Thyroid gland (tissue), 4 donors: ENCODE data around the gene CHDH. TPM values are rescaled to one million over a fixed set of nuclear protein-coding genes. Genes with fewer than 3 reads are reported as not detected.

Source experiments
- DNase-seq, 2 donors: peaks; one replicate each; pipeline ENCODE4 v3.0.0-alpha.2; 2019
- H3K27ac ChIP-seq, 3 donors: fragments of 200-600 bp; sonication (generic); 1 replicate in 2 of 3; 2 replicates in 1 of 3; pipeline ENCODE4 v1.5.1; 2016 to 2019; ENCODE audit warnings: mild to moderate bottlenecking in 1 of 3, moderate library complexity in 1 of 3
- H3K27me3 ChIP-seq: fragments of 200-600 bp; sonication (generic); one replicate; pipeline ENCODE4 v1.5.1; 2019
- H3K36me3 ChIP-seq, 2 donors: fragments of 200-600 bp; sonication (generic); one replicate each; pipeline ENCODE4 v1.5.1; 2016 to 2019
- H3K4me1 ChIP-seq, 2 donors: fragments of 200-600 bp; sonication (generic); one replicate each; pipeline ENCODE4 v1.5.1; 2017 to 2019
- H3K4me3 ChIP-seq, 3 donors: fragments of 200-600 bp; sonication (generic); replicated peaks in 1 of 3; 1 replicate in 2 of 3; 2 replicates in 1 of 3; pipeline ENCODE4 v1.5.1; 2016; ENCODE audit warnings: mild to moderate bottlenecking in 1 of 3
- H3K9me3 ChIP-seq: fragments of 200-600 bp; sonication (generic); one replicate; pipeline ENCODE4 v1.5.1; 2017
- CTCF ChIP-seq, 6 experiments: fragments of 200-600 bp in 3 of 6; fragments of 450-650 bp in 3 of 6; sonication (generic) in 3 of 6; IDR thresholded peaks; one replicate each; pipeline ENCODE4 v1.5.1; 2016 to 2019; ENCODE audit warnings: antibody characterized with exemption in 6 of 6, mild to moderate bottlenecking in 2 of 6, inconsistent platforms in 1 of 6, moderate library complexity in 1 of 6
- POLR2A ChIP-seq, 2 donors: fragments of 450-650 bp; IDR thresholded peaks; one replicate each; pipeline ENCODE4 v1.6.1; 2017; ENCODE audit warnings: antibody characterized with exemption in 2 of 2, mild to moderate bottlenecking in 2 of 2, moderate library complexity in 1 of 2
- WGBS, 2 donors: methylation state at CpG; one replicate each; pipeline ENCODE4 v1.1.5; 2017; 5-methylcytosine and 5-hydroxymethylcytosine counted together
- intact Hi-C: fragments of 100-400 bp; cut with DNase I; formaldehyde crosslinking; loops from one replicate; pipeline ENCODE4 v1.15.1; 2023
- total RNA-seq, 4 donors: library from RNA; depleted of rRNA; stranded (reverse); fragments of >200 nt; gene quantifications; one replicate each; pipeline ENCODE4 v1.2.3, GENCODE V29; 2016

The CHDH gene
- total RNA-seq, 4 donors from 2014 or later = 4.7 to 26.9 (median 11.1) TPM

GRCh38 chr3:53888232-53888631 is 42.0 kb upstream of the CHDH start:
- H3K36me3 ChIP-seq = peaks cover 12 to 25% of the 10 kb centered on the region in 2 donors
- 96% methylated on average over 1 of the region's 1 CpG for WGBS, 2 donors
- TF ChIP-seq POLR2A (IDR thresholded peaks at IDR 0.05) = no peak
- no peak for TF ChIP-seq CTCF (IDR thresholded peaks at IDR 0.05)
- H3K9me3 ChIP-seq = no peaks in the 10 kb centered on the region
- H3K27me3 ChIP-seq = no peaks in the 10 kb centered on the region
- H3K4me1 ChIP-seq = peaks cover 21 to 33% of the 10 kb centered on the region in 2 donors
- H3K27ac ChIP-seq = no peak overlapping the region
- no peak for DNase-seq
- intact Hi-C loops = no loop called here
- no peak overlapping the region for H3K4me3 ChIP-seq

- peaks cover 12 to 25% of the 10 kb centered on the region in 2 donors for H3K36me3 ChIP-seq
- TF ChIP-seq POLR2A (IDR thresholded peaks at IDR 0.05) (no peak), CTCF (IDR thresholded peaks at IDR 0.05) (no peak)
- no peaks in the 10 kb centered on the region for H3K9me3 ChIP-seq
- peaks cover 19 to 30% of the 10 kb centered on the region in 2 donors for H3K4me1 ChIP-seq
- H3K27me3 ChIP-seq = no peaks in the 10 kb centered on the region
- H3K27ac ChIP-seq = no peak overlapping the region
- intact Hi-C loops = no loop called here
- DNase-seq = no peak
- H3K4me3 ChIP-seq = no peak overlapping the region
Measured at GRCh38 chr3:53887446-53887845, 41.2 kb upstream of the CHDH start.

GRCh38 chr3:53885239-53885638 is 39.0 kb upstream of the CHDH start:
- Histone ChIP-seq H3K9me3 (no peaks in the 10 kb centered on the region), H3K27me3 (no peaks in the 10 kb centered on the region), H3K36me3 (peaks cover 12 to 25% of the 10 kb centered on the region in 2 donors), H3K27ac (no peak overlapping the region), H3K4me3 (no peak overlapping the region), H3K4me1 (peaks cover 20 to 27% of the 10 kb centered on the region in 2 donors)
- intact Hi-C loops = no loop called here
- DNase-seq = no peak
- 94 to 95% methylated on average over 3 of the region's 3 CpGs for WGBS, 2 donors
- no peak for TF ChIP-seq CTCF (IDR thresholded peaks at IDR 0.05)
- TF ChIP-seq POLR2A (IDR thresholded peaks at IDR 0.05) = no peak

- TF ChIP-seq POLR2A (IDR thresholded peaks at IDR 0.05) (no peak), CTCF (IDR thresholded peaks at IDR 0.05) (no peak)
- H3K27ac ChIP-seq = no peak overlapping the region
- H3K9me3 ChIP-seq = no peaks in the 10 kb centered on the region
- intact Hi-C loops = no loop called here
- H3K4me3 ChIP-seq = no peak overlapping the region
- H3K36me3 ChIP-seq = peaks cover 12 to 28% of the 10 kb centered on the region in 2 donors
- DNase-seq = peak in 1 of 2 donors; percentile 4
- no peaks in the 10 kb centered on the region for H3K27me3 ChIP-seq
- H3K4me1 ChIP-seq = peaks cover 16 to 21% of the 10 kb centered on the region in 2 donors
- 76% methylated on average over 11 of the region's 11 CpGs for WGBS, 2 donors
Measured at GRCh38 chr3:53884623-53885022, 38.4 kb upstream of the CHDH start.

GRCh38 chr3:53883008-53883407 is 36.8 kb upstream of the CHDH start:
- peaks cover 8 to 12% of the 10 kb centered on the region in 2 donors for H3K4me1 ChIP-seq
- H3K27ac ChIP-seq = no peak overlapping the region
- WGBS, 2 donors = 93 to 96% methylated on average over 4 of the region's 4 CpGs
- H3K36me3 ChIP-seq = peaks cover 17 to 40% of the 10 kb centered on the region in 2 donors
- DNase-seq = no peak
- H3K27me3 ChIP-seq = no peaks in the 10 kb centered on the region
- no peaks in the 10 kb centered on the region for H3K9me3 ChIP-seq
- intact Hi-C loops = no loop called here
- no peak for TF ChIP-seq POLR2A (IDR thresholded peaks at IDR 0.05)
- no peak for TF ChIP-seq CTCF (IDR thresholded peaks at IDR 0.05)
- H3K4me3 ChIP-seq = no peak overlapping the region
